Measurements from ENCODE around the gene UQCRQ.

DNA sequence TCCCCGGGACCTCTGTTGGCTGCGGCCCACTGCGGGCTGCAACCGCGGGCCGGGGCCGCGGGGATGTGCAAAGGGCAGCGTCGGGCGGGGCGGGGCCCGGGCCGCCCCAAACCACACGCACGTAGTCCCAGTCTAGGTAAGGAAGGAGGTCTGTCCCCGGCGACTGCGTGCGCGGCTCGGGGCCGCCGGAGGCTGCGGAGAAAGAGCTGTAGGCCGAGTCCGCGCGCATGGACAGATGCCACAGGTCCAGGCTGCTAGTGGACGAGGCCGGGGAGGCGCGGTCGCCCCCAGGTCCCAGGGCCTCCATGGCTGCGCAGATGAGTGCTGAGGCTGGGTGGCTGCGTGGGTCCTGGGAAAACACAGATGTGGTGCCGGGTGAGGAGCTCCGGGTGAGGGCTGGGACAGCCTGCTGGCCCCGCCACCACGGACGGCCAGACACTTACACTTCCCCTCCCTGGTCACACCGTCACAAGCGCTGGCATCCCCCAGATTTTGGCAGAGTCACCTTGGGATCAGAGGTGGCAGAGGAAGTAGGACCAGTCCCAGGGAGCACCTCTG is 40.5 kb upstream of the UQCRQ start:
- no peak for TF ChIP-seq POLR2A (IDR thresholded peaks at IDR 0.05)
- TF ChIP-seq, protein P1, sequence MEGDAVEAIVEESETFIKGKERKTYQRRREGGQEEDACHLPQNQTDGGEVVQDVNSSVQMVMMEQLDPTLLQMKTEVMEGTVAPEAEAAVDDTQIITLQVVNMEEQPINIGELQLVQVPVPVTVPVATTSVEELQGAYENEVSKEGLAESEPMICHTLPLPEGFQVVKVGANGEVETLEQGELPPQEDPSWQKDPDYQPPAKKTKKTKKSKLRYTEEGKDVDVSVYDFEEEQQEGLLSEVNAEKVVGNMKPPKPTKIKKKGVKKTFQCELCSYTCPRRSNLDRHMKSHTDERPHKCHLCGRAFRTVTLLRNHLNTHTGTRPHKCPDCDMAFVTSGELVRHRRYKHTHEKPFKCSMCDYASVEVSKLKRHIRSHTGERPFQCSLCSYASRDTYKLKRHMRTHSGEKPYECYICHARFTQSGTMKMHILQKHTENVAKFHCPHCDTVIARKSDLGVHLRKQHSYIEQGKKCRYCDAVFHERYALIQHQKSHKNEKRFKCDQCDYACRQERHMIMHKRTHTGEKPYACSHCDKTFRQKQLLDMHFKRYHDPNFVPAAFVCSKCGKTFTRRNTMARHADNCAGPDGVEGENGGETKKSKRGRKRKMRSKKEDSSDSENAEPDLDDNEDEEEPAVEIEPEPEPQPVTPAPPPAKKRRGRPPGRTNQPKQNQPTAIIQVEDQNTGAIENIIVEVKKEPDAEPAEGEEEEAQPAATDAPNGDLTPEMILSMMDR (IDR thresholded peaks at IDR 0.05), result no peak

All from transverse colon (tissue), 3 donors.